Dendritic cell treated with granulocyte-macrophage colony-stimulating factor and Interleukin-4, amounts not matched to agents 40 ng/mL and 50 ng/mL, for 4 days (primary cell): ENCODE results near the gene FOXA3.
A peak's percentile ranks its signal among the peaks of the same experiment; 100 is the strongest.

Experiments used
- H3K27ac Mint-ChIP-seq: one replicate; pipeline ENCODE4 v1.8.0; 2022; ENCODE audit warnings: mild to moderate bottlenecking, mixed read lengths
- H3K27me3 Mint-ChIP-seq: one replicate; pipeline ENCODE4 v1.8.0; 2022; ENCODE audit warnings: mild to moderate bottlenecking, mixed read lengths
- H3K36me3 Mint-ChIP-seq: one replicate; pipeline ENCODE4 v1.8.0; 2022; ENCODE audit warnings: low read depth, mixed read lengths
- H3K4me1 Mint-ChIP-seq: one replicate; pipeline ENCODE4 v1.8.0; 2022; ENCODE audit warnings: low read depth, mixed read lengths
- H3K4me3 Mint-ChIP-seq: one replicate; pipeline ENCODE4 v1.8.0; 2022; ENCODE audit warnings: mild to moderate bottlenecking, moderate library complexity, mixed read lengths
- H3K9me3 Mint-ChIP-seq: one replicate; pipeline ENCODE4 v1.8.0; 2022; ENCODE audit warnings: mixed read lengths
- intact Hi-C: fragments of 100-400 bp; cut with micrococcal nuclease; formaldehyde crosslinking; loops from one replicate; pipeline ENCODE4 v1.15.0; 2022

The FOXA3 gene

DNA sequence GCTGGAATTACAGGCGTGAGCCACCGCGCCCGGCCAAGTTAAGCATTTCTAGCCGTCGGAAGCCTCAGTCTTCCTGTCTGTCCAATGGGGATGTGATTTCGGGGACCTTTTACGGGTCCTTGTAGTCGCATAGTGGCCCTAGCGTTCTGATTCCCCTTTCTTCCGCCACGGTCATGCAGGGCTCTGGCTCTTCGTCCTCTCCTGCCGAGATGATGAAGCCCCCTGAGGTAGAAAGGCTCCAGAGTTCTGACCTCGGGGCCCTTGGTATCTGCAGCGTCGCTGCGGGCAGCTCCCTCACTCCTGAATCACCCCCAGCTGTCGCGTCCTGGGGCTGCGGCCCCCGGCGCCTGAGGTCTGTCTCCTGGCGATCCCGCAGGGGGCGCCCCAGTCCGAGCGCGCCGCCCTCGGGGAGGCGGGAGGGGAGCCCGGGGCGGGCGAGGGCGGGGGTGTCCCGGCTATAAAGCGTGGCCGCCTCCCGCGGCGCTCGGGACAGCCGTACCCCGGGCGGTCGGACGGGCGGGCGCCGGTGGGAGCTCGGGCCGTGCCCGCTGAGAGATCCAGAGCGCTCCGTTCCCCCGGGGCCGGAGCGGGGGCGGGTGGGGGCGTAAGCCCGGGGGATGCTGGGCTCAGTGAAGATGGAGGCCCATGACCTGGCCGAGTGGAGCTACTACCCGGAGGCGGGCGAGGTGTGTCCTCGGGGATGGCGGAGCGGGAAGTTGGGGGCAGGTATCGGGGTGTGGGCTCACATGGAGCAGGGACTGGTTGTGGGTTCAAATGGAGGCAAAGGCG, at the start of gene FOXA3:
Gene FOXA3, plus strand, starts transcription at position 487 of the 789 bp plus-strand sequence. Its CDS starts 131 bp downstream, at position 618.
- H3K4me1 Mint-ChIP-seq: peaks cover 35% of the 10 kb centered on the region
- H3K27me3 Mint-ChIP-seq: peaks cover 51% of the 10 kb centered on the region
- peaks cover 40% of the 10 kb centered on the region for H3K36me3 Mint-ChIP-seq
- H3K9me3 Mint-ChIP-seq: no peaks in the 10 kb centered on the region
- peak within 1 kb of the TSS; percentile 90 for H3K27ac Mint-ChIP-seq
- H3K4me3 Mint-ChIP-seq: peak within 1 kb of the TSS; percentile 91
- intact Hi-C loops: loop anchor here (1.0 kb wide), 3 partner anchors 19 to 131 kb away; partner anchors contain the start of genes CCDC61 and IRF2BP1

DNA sequence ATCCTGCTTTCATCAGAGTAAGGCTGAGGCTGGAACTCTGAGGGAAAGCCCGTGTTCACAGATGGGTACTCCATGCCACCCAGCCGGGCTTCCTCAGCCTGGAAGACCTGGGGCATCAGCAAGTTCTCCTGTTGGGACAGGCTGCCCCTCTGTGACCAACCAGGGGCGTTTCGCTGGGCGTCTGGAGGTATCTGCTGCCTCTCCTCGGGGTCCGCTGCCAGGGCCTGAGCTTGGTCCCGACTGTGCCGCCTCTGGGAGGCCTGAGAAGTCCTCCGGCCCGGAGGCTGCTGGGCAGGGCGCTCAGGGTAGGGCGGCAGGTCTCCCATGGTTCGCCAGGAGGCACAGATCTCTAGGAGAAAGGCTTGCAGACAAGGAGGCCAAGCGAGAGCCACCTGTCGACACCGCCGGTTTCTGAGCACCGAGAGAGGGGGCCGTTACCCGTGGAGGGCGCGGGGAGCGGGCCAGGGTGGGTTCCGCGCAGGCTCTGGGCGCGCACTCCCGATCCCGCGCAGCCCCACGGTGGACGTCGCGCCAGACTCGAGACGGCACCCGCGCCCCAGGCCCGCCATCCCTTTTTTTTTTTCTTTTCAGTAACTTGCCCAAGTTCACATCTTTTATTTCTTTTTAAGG, 49.2 kb upstream of the FOXA3 start, which contains the start of gene RSPH6A:
Gene RSPH6A, minus strand, starts transcription at position 458 of the 630 bp plus-strand sequence. Its CDS starts 132 bp downstream, at position 326.
- intact Hi-C loops: loop anchor here (5.0 kb wide), 1 partner anchor 67 kb away; no protein-coding TSS in a partner anchor
- Mint-ChIP-seq H3K27ac (peak within 1 kb of the TSS; percentile 25), H3K4me1 (peaks cover 22% of the 10 kb centered on the region), H3K27me3 (peaks cover 66% of the 10 kb centered on the region), H3K9me3 (no peaks in the 10 kb centered on the region), H3K4me3 (peak within 1 kb of the TSS; percentile 58), H3K36me3 (peaks cover 46% of the 10 kb centered on the region)

DNA sequence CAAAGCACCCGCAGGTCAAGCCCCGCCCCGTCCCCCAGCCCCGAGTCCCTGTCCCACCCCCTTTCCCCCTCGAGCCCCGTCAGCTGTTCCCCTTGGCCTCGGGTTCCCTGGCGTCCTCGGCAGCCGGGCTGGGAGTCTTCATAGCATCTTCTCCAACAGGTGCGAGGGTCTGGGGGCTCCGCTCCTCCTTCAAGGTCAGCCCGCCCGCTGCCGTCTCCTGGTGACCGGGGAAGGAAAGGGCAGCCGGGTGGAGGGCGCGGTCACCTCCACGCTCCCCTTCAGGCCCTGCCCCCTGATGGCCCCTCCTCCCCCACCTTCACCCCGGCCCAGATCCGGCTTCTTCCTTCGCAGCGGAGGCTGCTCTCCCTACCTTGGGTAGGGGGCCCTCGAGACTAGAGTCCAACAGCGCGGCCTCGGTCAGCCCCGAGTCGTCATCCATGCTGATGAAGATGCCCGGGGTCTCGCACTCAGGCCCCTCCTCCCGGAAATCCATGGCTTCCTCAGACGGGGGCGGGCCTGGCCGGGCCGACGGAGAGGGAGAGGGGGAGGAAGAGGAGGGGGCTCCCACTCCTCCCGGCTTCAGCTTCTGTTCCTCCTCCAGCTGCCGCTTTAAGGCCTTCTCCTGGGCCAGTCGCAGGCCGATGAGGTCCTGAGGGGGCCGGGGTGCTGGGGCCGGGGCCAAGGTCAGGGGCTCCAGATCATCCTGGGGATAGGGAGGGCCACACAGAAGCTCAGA, 48.5 kb upstream of the FOXA3 start:
- peaks cover 16% of the 10 kb centered on the region for H3K4me1 Mint-ChIP-seq
- peak overlapping the region; percentile 25 for H3K27ac Mint-ChIP-seq
- H3K27me3 Mint-ChIP-seq: peaks cover 60% of the 10 kb centered on the region
- peak overlapping the region; percentile 58 for H3K4me3 Mint-ChIP-seq
- intact Hi-C loops: loop anchor here (5.0 kb wide), 1 partner anchor 67 kb away; no protein-coding TSS in a partner anchor
- peaks cover 53% of the 10 kb centered on the region for H3K36me3 Mint-ChIP-seq
- H3K9me3 Mint-ChIP-seq: no peaks in the 10 kb centered on the region

DNA sequence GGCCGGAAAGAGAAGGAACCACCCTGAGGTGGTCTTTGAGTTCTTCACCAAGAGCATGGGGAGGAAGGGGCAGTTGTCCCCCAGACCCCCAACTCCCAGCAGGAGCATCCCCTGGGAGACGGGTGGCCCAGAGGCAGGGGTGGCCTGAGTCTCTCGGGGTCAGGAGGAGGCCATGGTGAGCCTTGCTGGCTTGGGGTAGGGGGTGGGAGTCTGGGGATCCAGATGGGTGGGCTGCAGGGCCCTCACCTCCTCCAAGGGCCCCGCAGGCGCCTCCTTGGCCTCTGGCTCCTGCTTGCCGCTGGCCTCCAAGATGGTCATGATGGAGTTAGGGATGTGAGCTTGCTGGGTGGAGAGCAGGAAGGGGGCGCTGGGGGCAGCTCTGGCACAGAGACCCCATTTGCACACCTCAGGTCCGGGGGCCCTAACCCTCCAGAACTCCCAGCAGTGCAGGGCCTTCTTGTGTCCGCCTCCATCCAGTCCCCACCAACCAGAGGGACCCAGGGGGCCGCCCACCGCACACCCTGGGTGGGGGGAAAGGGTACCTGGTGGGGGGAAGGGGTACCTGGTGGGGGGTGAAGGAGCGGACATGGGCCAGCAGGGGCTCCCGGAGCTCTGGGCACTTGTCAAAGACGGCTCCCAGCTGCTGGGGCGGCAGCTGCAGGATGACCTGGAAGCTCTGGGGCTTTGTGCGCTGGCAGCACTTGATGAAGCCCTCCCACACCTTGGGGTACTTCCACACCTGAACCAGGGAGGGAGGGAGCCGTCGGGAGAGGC, 47.7 kb upstream of the FOXA3 start:
- peaks cover 15% of the 10 kb centered on the region for H3K4me1 Mint-ChIP-seq
- no peaks in the 10 kb centered on the region for H3K9me3 Mint-ChIP-seq
- intact Hi-C loops: loop anchor here (5.0 kb wide), 1 partner anchor 66 kb away; no protein-coding TSS in a partner anchor
- H3K27ac Mint-ChIP-seq: peak overlapping the region; percentile 25
- H3K4me3 Mint-ChIP-seq: no peak overlapping the region
- H3K27me3 Mint-ChIP-seq: peaks cover 53% of the 10 kb centered on the region
- peaks cover 61% of the 10 kb centered on the region for H3K36me3 Mint-ChIP-seq

DNA sequence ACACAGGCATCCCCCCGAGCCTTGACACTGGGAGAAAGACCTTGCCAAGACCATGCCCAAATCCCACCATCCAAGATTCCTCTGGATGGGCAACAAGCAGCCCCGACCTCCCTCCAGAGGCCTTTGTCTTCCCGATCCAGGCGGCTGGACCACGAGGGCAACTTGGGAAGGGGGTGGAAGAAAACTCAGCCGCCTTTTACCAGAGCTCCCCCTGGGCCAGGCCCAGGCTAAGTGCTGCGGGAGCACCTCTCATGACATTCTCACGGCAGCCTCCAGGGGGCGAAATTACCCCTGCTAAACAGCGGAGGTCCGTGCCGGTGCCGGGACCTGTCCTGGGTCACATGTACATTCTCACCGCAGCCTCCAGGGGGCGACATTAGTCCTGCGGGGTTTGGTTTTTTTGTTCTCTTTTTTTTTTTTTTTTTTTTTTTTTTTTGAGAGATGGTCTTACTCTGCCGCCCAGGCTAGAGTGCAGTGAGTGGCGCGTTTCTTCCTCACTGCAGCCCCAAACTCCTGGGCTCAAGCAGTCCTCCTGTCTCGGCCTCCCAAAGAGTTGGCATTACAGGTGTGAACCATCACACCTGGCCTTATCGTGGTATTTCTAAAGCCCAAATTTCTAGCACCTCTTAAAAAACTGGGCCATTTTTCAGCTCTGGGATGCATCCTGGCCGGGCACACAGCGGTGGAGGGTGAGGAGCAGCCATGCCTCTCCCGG, 47.0 kb upstream of the FOXA3 start:
- Mint-ChIP-seq H3K27ac (no peak overlapping the region), H3K27me3 (peaks cover 50% of the 10 kb centered on the region), H3K36me3 (peaks cover 68% of the 10 kb centered on the region), H3K4me1 (peaks cover 15% of the 10 kb centered on the region), H3K9me3 (no peaks in the 10 kb centered on the region), H3K4me3 (no peak overlapping the region)
- intact Hi-C loops: loop anchor here (5.0 kb wide), 1 partner anchor 65 kb away; no protein-coding TSS in a partner anchor

DNA sequence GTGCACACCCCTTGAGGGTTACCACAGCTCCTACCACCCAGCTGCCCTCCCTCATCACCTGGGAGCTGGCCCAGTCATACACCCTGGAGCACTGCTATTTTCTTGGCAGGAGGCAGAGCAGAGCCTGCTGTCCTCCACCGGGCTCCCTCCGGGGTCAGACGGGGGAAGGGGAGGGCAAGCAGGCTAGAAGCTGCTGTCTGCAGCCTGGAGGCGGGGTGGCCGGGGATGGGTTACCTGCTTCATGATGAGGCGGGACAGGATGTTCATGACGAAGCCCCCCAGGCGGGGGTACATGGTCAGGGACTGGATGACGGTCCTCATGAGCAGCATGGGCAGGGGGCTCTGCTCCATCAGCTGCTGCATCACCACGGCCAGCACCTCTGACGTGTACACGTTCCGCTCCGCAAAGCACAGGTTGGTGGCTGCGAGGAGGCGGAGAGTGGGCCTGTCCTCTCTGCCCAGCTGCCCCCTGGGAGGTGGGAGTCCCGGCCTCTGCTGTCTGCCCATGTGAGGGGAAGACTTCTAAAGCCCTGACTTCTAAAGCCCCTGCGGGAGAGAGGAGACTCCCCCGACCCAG, 46.3 kb upstream of the FOXA3 start:
- intact Hi-C loops: loop anchor here (5.0 kb wide), 1 partner anchor 64 kb away; no protein-coding TSS in a partner anchor
- Mint-ChIP-seq H3K27me3 (peaks cover 43% of the 10 kb centered on the region), H3K9me3 (no peaks in the 10 kb centered on the region), H3K4me1 (peaks cover 15% of the 10 kb centered on the region), H3K27ac (no peak overlapping the region), H3K4me3 (no peak overlapping the region), H3K36me3 (peaks cover 75% of the 10 kb centered on the region)

DNA sequence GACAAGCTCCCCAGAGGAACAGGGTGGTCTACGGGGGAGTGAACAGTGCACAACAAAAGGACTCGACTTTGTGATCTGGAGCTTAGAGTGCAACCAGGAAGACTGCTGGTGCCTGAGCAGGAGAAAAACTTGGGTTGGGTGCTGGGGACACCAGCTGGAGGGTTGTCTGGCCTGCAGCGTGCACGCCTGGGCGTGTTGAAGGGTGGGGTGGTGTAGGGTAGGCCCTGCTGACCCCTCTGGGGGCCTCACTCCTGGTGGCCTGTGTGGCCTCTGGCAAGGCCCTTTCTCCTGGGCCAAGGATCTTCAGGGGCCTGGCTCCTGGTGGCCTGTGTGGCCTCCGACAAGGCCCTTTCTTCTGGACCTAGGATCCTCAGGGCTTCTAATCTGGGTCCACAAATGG, 44.4 kb upstream of the FOXA3 start:
- Mint-ChIP-seq H3K4me1 (peaks cover 15% of the 10 kb centered on the region), H3K27ac (peak overlapping the region; percentile 7), H3K27me3 (peaks cover 24% of the 10 kb centered on the region), H3K36me3 (peaks cover 94% of the 10 kb centered on the region), H3K4me3 (no peak overlapping the region), H3K9me3 (no peaks in the 10 kb centered on the region)
- intact Hi-C loops: loop anchor here (5.0 kb wide), 1 partner anchor 63 kb away; no protein-coding TSS in a partner anchor

DNA sequence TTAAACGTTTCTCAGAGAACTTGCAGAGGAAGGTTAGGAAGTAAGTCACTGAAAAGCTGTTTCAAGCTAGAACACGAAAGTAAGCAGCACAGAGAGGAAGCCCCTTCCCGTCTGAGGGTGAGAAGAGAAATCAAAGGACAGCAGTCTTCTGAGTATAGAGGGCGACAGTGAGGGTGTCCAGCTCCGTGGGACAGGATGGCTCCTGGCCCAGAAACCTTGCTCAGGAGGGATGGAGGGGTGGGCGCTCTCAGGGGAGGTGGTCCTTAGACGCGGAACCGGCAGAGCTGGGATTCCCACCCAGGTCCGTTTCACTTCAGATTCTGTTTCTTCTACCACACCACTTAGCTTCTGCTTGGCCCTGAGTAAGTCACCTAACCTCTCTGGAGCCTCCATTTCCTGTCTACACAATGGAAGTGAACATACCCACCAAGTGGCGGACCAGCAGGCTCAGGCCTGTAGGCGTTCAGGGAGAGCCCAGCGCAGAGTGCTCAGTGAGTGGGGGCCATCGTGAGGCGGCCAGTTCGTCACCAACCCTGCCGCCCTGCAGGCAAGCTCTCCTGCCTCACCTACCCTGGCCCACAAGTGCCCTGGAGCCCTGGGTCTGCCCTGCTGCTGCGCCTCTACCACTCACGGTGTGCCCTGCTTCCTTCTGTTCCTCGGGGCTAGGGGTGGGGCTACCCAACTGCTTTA, 43.6 kb upstream of the FOXA3 start:
- H3K27ac Mint-ChIP-seq: no peak overlapping the region
- no peak overlapping the region for H3K4me3 Mint-ChIP-seq
- intact Hi-C loops: no loop called here
- peaks cover 16% of the 10 kb centered on the region for H3K27me3 Mint-ChIP-seq
- H3K36me3 Mint-ChIP-seq: peaks cover 100% of the 10 kb centered on the region
- H3K4me1 Mint-ChIP-seq: peaks cover 13% of the 10 kb centered on the region
- H3K9me3 Mint-ChIP-seq: no peaks in the 10 kb centered on the region

DNA sequence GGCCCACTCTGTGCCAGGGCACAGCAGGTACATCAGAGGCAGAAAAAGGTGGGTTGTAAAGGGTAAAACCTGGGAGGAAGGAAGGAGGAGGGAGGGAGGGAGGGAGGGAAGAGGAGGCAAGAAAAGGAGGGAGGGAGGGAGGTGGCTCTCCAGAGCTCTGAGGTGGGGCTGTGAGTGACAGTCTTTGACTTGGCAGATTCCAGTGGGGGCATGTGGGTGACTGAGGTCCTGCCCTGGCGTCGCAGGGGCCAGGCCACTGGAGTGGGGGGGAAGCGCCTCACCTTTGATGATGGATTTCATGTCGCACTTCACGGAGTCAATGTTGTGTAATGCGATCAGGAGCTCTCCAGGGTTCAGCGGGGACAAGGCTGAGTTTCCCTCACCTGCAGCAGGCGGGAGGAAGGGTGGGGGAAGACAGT, 43.0 kb upstream of the FOXA3 start:
- intact Hi-C loops: no loop called here
- Mint-ChIP-seq H3K4me1 (peaks cover 8% of the 10 kb centered on the region), H3K9me3 (no peaks in the 10 kb centered on the region), H3K36me3 (peaks cover 100% of the 10 kb centered on the region), H3K27ac (no peak overlapping the region), H3K4me3 (no peak overlapping the region), H3K27me3 (peaks cover 10% of the 10 kb centered on the region)

DNA sequence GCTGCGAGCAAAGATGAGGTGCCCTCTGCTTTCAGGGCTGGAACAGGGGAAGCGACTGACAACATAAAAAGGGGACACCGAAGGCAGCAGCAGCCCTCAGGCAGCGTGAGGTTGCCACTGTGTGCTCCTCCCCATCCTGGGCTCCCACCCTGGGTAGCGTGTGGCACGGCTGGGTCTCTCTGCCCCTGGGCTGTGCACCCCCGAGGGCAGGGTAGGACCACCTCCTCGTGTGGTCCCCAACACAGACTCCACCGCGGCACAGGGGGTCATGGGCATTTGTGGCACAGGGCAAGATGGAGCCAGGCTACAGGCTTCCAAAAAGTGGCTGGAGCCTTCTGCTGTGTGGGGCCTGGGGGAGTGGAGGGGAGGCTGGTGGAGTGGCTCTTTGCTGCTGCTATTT, 42.6 kb upstream of the FOXA3 start:
- Mint-ChIP-seq H3K36me3 (peaks cover 100% of the 10 kb centered on the region), H3K27me3 (peaks cover 6% of the 10 kb centered on the region), H3K4me3 (no peak overlapping the region), H3K27ac (no peak overlapping the region), H3K9me3 (no peaks in the 10 kb centered on the region), H3K4me1 (peaks cover 5% of the 10 kb centered on the region)
- intact Hi-C loops: no loop called here

DNA sequence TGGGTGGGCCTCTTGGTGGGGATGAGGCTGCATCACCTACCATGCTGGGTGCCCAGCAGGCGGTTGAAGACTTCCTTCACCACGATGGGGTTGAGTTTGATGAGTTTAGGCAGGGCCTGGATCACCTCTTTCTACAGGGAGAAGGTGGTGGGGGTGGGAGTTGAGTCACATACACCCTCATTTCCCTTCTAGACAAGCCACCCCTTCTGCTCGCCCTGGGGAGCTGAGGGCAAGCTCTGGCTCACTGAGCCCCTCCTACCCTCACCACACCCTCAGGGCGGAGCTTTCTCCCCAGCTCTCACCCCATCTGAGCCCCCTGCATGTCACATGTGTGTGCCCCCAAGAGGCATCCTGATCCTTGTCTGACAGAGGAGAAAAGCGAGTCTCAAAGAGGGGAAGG, 41.4 kb upstream of the FOXA3 start:
- Mint-ChIP-seq H3K4me3 (no peak overlapping the region), H3K27ac (no peak overlapping the region), H3K36me3 (peaks cover 100% of the 10 kb centered on the region)

DNA sequence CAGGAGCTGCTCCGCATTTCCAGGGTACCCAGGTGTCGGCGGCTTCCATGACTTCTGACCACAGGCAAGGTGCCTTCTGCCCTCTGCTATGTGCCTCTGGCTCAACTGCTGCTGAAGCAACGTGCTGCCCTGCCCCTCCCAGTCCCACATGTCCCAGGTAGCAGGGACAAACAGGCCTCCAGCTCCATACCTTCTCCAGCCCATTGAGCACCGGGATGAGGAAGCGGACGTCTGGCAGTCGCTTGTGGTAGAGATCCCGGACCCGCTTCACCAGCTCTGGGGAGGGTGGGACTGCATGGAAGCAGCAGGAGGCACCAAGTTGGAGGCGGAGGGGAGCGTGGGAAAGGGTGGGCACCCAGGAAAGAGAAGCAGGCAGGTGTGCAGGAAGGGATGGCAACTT, 40.9 kb upstream of the FOXA3 start:
- Mint-ChIP-seq H3K9me3 (no peaks in the 10 kb centered on the region), H3K4me1 (no peaks in the 10 kb centered on the region), H3K27me3 (no peaks in the 10 kb centered on the region), H3K4me3 (no peak overlapping the region), H3K27ac (no peak overlapping the region), H3K36me3 (peaks cover 100% of the 10 kb centered on the region)
- intact Hi-C loops: no loop called here

More for the DNA sequence above, 41.4 kb upstream of the FOXA3 start:
- Mint-ChIP-seq H3K4me1 (peaks cover 1% of the 10 kb centered on the region), H3K27me3 (no peaks in the 10 kb centered on the region), H3K9me3 (no peaks in the 10 kb centered on the region)
- intact Hi-C loops: no loop called here
